ENCODE measurements around the gene DLGAP4.
"Not testable (repeated sequence)": the region's sequence is repeated elsewhere in the genome, so short reads cannot be mapped to it uniquely, and the experiment has no call there.

DNA sequence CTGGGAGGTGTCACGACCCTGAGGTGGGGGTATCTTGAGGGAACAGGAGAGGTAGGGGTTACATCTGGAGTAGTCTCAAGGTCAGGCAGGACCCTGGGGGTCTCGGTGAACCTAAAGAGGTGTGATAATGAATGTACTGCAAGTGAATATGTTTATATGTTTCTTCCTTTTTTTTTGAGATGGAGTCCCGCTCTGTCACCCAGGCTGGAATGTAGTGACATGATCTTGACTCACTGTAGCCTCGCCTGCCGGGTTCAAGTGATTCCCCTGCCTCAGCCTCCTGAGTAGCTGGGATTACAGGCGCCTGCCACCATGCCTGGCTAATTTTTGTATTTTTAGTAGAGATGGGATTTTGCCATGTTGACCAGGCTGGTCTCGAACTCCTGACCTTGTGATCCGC lies 168.9 kb downstream of the DLGAP4 start:
- TF ChIP-seq, protein P1, sequence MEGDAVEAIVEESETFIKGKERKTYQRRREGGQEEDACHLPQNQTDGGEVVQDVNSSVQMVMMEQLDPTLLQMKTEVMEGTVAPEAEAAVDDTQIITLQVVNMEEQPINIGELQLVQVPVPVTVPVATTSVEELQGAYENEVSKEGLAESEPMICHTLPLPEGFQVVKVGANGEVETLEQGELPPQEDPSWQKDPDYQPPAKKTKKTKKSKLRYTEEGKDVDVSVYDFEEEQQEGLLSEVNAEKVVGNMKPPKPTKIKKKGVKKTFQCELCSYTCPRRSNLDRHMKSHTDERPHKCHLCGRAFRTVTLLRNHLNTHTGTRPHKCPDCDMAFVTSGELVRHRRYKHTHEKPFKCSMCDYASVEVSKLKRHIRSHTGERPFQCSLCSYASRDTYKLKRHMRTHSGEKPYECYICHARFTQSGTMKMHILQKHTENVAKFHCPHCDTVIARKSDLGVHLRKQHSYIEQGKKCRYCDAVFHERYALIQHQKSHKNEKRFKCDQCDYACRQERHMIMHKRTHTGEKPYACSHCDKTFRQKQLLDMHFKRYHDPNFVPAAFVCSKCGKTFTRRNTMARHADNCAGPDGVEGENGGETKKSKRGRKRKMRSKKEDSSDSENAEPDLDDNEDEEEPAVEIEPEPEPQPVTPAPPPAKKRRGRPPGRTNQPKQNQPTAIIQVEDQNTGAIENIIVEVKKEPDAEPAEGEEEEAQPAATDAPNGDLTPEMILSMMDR (IDR thresholded peaks at IDR 0.05): not testable (repeated sequence)
- TF ChIP-seq POLR2AphosphoS5 (IDR thresholded peaks at IDR 0.05): not testable (repeated sequence)
